NCI-H1417 treated with DMSO at 0.1 percent for 48 hours (cell line): ENCODE measurements around the gene WFS1.

Experiments used
- DNase-seq: peaks from one replicate; lab custom pipeline; 2025; lab: John Stamatoyannopoulos, UW

The WFS1 gene

DNA sequence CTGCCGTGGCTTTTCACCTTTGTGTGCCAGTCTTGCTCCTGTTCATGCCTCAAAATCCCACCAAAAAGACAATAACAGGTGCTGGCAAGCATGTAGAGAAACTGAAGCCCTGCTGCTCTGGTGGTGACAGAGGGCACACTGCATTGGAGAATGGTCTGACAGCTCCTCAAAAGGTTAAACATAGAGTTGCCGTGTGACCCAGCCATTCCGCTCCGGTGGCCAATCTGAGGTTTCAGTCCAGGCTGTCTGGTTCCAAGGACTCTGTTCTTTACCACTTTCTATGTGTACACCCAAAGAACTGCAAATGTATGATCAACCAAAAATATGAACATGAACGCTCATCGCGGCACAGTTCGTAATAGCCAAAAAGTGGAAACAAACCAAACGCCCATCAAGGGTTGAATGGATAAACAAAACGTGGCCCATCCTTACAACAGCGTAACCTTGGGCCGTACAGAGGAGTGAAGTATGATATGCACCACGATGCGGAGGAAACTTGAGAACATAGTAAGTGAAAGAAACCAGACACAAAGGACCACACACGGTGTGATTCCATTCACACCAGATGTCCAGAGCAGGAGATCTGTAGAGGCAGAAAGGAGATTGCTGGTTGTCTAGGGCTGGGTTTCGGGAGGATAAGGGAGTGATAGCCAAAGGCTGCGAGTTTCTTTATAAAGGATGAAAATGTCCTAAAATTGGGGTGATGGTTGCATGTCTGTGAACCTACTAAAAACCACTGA is 33.6 kb upstream of the WFS1 start:
- DNase-seq = no peak

DNA sequence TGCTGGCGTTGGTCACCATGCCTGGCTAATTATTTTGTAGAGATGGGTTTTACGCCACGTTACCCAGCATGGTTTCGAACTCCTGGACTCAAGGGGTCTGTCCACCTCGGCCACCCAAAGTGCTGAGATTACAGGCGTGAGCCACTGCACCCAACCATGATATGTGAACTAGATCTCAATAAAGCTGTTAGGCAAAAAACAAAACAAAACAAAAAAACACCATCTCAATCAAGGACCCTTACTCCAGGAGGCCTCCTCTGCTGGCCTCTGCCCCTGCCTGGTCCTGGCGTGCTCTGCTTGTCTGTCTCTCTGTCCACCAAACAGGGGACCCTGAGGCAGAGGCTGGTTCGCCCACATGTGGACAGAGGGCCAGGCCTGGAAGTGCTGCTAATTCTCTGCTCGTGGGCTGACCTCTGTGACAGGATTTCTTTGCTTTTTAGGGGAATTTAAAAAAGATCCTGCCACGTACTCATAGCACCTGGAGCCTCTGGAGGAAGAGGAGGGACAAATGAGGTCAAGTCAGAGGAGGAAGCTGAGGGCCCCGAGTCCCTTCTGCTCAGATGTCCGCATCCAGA is 32.7 kb upstream of the WFS1 start:
- DNase-seq = no peak

DNA sequence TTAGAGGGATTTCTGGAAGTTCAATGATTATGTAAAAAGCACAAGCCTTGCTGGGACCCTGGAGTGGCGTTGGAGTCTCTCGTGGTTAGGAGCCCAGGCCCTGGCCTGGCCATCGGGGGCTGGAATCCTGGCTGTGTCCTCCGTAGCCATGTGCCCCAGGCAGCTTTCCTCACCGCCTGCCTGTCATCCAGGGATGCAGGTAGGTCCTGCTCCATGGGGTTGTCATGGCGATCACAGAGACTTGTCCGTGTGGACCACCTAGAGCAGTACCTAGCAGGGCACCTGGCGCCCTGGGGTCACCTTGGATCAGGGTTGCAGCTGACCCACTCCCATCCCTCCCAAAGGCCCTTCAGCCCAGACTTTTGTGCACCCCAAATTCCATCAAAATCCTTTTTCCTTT is 30.2 kb upstream of the WFS1 start:
- DNase-seq = no peak

DNA sequence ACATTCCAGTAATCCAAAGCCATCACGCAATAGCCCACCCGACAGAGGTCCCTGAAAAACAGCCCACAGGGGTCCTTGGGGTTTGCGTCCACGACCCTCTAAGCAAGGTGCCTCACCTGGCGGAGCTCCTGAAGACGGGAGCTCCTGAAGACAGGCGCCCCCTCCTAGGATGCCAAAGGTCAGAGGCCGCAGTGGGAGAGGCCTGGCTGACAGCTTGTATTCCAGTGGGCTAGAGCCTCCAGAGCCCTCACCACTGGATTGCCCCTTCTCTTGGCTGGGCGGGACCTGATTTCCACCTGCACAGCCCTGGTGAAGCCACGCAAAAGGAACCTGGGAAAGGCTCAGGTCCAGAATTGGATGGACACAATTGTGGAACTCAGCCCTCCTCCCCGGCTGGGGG is 29.7 kb upstream of the WFS1 start:
- no peak for DNase-seq

DNA sequence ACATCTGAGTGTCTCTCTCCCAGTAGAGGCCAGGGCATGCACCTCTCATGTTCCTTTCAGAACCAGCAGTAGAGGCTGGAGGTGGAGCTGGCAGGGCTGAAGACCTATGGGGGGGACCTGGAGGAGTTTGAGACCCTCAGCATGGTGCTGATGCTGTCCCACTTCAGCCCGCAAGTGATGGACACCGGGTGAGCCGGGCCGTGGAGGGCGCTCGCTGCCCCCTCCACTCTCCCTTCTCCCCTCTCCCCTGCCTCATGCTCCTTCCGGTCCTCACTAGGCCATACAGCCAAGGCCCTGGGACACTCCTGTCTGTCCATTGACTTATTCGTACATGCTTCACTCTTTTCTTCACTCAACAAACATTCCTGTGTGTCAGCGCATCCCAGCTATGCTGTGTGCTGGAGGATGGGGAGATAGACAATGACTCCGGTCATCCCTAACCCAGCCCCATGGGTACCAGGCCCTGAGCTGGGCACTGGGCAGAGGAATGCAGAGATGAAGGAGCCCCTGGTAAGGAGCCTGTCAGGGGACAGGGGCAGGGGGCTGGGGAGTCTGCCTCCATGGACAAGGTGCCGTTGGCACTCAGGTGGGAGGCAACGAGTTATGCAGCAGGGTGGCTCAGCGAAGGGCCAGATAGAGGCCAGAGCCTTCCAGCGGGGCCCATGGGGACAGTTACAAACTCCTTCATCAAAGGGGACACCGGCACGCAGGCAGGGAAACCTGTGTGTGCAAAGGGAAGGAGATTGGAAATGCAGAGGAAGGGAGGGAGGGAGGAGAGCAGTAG is 28.4 kb upstream of the WFS1 start:
- DNase-seq = no peak

DNA sequence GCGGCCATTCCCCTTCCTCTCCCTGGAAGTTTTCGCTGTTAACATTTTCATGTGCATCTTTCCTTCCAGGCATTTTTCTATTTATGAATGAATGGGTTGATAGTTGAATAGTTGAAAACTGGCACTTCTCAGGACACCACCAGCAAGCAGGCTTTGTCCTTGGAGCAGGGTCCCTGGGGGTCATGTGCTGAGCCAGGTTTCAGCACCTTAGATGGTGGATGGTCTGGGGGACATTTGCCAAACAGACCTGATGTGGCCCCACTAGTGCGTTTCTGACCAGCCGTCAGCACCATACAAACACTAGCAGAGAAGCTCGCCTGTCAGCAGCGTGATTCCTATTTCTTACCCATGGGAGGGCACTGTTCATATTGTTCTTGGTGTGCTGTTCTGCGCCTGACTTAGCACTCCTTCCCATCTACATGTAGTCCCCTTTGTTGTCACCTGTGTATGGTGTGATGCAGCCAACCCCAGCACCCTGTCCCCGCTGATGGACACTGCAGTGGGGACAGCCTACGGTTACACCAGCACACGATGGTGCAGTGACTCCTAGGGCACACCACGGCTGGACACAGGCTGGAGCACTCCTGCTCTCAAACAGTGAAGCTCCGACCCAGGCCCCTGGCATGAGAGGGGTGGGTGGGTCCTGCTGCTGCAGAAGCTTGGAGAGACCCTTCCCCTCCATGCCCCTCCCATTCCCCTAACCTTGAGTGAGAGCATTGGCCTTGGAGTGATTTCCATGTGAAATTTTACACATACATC is 27.2 kb upstream of the WFS1 start:
- DNase-seq = no peak

DNA sequence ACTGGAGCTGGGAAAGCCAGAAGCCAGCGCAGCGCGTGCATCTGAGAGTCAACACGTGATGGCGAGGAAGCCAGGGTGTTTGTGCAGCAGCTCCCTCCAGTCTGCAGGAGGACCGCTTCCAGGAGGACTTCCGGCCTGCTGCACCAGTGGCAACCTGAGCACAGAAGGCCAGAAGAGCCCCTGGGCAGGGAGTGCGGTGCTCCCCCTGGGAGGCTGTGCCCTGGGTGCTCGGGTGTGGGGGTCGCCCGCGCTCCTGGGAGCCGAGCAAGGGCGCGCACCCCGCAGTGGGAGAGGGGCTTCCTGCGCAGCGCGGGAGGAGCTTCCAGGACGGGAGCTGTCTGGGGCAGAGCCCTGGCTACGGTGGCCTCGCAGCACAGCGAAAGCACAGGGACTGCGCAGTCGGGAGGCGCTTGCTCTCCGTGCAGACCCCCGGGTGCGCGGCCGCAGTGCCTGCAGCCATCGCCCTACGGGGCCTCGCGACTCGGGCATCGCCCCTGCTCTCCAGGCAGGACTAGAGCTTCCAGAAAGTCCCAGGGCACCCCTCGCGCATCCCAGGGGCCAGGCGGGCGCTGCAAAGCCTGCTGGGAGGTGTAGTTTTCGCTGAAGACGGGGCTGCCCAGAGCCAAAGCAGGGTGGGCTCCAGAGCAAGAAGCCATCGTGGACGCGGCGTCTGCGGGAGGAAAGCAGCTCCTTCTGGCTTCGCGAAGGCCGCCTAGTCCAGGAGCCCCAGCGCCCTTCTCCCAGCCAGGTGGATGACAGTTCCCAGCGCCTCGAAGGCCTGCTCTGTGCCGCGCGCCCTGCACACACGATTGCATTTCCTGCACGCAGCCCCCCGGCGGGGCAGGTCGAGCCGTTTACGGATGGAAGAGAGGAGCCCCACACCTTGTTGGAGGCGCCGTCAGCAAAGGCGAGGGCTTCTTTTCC is 24.1 kb upstream of the WFS1 start:
- DNase-seq = no peak

DNA sequence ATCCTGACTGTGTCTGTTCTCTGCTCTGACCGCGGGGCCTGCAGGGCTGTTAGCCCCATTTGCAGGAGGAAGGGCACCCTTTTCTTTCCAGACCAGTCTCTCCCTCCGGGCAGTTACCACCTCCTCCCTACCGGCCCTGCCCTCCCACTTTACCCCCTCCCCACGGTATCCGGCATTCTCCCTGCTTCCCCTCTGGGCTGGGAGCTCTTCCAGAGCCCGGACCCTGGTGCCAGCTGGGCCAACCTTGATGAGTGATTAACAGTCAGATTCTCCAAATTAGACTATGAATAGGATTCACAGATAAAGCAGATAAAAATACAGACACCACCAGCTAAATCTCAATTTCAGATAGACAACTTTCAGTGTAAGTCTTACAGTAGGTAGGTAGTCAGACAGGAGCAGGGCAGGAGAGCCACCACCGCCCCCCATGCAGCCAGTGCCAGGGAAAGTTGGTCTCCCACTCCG is 23.4 kb upstream of the WFS1 start:
- DNase-seq = no peak

DNA sequence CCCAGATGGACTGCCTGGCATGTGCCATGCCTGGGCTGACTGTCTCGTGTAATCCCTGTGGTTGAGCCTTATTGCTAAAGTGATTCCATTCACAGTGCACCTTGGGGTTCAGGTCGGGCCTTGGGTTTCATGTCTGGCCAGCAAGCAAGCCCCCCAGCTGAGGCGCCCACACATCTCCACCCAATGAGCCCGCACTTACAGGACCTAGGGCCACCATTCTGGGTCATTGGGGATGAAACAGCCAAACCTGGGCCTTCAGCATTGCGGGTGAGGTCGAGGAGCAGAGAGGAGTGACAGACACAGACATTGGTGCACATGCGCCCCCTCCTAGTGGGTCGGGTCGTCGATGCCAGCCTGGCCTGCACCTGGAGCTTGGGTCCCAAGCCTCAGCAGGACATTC is 21.3 kb upstream of the WFS1 start:
- no peak for DNase-seq

DNA sequence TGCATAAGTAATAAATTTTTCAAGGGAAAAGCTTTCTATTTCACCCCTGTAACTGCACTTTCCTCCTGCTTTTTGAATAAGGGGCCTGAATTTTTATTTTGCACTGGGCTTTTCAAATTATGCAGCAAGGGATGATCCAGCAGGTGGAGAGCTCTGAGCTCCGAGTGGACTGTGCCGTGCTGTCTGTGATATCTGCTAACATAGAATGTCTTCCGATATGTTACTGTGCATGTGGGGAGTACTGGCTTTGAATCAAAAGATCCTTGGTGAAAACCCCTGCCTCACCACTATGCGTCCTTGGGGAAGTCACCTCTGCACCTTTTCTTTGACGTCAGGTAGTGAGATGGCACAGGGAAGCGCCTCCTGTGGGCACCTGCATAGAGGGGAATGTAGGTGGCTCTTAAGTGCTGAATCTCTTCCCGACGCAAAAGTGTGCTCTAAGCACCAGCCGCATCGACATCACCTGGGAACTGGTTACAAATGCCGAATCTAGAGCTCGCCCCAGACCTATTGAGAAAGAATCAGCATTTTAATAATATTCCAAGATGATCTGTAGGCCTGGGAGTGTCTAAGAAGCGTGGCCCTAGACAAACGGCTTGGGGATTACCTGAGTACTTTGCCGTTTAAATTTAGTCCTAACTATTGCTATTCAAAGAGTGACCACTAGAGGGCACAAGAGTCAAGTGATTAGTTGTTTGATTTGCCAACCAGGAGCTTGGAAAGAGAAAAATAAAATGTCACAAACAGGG is 19.2 kb upstream of the WFS1 start:
- peak; percentile 64 for DNase-seq

DNA sequence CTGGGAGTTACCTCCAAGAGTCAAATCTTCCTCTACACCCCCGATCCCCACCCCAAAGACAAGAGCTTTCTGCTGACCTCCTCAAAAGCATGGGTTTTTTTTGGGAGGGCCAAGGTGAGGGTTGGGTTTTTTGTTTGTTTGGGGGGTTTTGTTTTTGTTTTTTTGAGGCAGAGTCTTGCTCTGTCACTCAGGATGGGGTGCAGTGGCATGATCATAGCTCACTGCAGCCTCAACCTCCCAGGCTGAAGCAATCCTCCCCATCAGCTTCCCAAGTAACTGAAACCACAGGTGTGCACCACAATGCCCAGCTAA is 18.7 kb upstream of the WFS1 start:
- DNase-seq = no peak

DNA sequence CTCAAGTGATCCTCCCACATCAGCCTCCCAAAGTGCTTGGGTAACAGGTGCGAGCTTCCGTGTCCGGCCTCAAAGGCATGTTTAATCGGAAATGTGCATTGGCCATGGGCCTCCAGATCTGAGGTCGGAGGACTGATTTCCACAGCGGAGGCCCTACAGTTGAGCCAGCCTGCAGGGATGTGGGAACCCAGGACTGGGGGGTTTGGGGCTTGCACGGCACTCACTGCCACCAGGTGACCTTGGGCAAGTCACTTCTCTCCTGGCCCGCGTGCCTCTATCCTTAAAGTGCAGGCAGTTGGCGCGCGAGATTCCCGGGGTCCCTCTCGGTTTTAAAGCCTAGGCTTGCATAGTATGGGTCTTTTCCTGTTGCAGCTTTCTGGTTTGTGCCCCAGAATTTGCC is 18.3 kb upstream of the WFS1 start:
- no peak for DNase-seq

DNA sequence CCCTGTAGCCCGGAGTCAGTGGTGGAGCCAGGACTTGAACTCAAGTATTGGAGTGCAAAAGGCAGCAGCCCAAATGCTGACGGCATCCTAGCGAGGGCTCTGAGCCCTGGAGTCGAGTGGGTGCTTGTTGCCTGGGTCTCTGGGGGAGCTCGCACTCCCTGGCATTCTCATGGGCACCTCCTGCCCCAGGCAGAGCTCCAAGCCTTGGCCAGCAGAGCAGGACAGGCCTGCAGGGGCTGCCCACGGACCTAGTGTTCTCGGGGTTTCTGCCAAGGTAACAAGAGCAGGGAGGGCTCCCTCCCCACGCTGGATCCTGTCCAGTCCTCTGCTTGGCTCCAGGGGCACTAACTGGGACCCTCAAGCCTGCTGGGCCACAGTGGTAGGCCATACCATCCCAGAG is 17.6 kb upstream of the WFS1 start:
- no peak for DNase-seq

DNA sequence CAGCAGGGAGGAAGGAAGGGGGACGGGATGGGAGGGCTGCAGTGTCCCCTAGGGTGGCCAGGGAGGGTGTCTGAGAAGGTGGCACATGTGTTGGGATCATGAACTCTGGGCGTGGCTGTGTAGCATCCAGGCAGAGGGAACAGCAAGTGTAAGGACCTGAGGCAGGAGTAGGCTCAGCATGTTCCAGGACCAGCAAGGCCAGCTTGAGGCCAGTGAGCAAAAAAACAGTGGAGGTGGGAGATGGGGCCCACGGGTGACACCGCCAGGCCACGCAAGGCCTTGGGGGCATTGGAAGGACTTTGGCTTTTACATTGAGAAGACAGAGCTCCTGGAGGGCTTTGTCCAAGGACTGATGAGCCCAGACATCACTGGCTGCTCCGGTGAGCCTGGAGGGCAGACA is 16.5 kb upstream of the WFS1 start:
- DNase-seq = no peak

DNA sequence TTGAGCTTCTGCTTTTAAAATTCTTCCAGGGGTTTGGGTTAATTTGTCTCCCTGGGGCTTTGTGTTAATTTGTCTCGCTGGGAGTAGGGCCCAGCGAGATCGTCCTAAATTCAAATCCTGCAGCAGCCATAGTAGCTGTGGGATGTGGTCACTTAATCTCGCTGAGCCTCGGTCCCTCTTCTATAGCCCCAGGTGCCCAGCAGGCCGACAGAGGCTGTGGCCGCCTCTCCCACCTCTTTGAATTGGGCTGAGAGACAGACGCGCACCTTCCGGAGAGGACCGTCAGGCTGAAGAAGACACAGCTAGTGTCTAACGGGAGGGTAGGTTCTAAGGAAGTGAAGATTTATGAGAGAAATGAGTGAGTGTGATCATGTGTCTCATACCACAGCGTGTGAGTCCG is 15.7 kb upstream of the WFS1 start:
- DNase-seq = no peak

DNA sequence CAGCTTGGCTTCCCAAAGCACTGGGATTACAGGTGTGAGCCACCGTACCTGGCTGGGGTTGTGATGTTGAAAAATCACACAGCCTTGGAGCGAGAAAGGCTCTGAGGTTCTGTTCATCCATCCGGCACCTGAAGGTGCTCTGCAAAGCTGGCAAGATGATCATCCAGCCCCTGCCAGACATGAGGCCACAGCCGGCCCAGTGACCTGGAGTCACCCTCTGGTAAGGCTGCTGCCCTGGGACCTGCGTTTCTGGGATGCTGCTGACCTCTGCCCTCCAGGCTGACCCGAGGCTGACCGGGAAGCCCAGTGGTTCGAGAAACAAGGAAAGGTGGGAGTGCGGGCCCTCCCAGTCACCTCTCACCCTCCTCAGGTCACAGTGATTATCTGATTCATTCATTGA is 13.5 kb upstream of the WFS1 start:
- no peak for DNase-seq

DNA sequence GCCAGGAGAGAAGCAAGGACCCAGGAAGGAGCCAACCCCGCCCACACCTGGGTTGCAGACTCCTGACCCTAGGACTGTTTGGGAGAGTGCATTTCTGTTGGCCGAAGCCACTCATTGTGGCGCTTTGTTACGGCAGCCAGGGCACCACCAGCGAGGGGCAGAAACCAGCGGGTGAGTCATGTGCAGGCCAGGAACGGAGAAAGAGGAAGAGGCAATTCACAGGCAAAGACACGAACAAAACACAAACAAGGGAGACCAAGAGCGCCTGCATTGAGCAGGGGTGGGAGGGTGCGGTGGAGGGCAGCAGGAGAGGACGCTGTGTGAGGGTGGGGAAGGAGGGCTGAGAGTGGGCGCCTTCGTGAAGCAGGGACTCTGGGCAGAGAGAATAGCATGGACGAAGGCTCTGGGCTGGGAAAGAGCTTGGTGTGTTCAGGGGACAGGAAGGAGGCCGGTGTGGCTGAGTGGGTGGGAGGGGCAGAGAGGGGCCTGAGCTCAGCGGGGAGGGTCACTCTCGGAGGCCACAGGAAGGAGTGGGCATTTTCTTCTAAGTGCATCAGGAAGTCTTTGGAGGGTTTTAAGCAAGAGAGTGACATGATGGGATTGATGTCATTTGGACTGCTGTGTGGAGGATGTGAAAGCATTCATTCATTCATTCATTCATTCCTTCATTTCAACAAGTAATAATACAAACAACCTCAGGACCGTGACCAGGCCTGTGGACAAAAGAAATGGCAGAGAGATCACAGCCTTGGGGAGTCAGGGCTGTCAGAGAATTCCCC is 12.2 kb upstream of the WFS1 start:
- DNase-seq = no peak

DNA sequence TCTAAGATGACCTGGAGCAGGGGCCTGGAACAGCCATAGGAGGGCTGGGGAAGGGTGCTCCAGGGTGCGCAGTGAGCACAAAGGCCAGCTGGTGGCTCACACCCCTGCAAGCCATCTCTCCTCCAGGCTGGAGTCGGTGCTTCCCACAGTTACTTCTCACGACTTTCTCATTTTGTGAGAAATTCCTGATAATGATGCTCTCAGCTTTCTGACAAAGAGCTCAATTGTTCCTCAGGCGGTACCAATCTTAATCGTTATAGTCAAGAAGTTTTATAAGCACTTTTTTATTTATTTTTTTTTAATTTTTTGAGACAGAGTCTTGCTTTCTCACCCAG is 11.7 kb upstream of the WFS1 start:
- no peak for DNase-seq

DNA sequence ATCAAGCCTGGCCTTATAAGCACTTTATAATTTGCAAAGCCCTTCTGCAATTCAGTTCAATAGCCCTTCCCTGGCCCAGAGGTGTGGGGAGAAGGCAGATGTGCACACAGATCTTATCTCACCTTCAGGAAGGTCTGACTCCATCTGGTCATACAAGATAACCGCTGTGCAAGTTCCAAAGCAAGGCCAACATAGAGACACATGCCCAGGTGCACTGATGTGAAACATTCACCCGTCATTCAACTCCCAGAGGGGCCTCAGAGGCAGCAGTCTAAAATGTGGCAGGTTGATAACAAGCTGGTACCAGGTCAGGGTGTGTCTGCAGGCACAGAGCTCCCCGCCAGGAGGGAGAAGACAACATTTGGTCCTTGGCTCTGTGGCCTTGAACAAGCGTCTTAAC is 10.9 kb upstream of the WFS1 start:
- DNase-seq = no peak

DNA sequence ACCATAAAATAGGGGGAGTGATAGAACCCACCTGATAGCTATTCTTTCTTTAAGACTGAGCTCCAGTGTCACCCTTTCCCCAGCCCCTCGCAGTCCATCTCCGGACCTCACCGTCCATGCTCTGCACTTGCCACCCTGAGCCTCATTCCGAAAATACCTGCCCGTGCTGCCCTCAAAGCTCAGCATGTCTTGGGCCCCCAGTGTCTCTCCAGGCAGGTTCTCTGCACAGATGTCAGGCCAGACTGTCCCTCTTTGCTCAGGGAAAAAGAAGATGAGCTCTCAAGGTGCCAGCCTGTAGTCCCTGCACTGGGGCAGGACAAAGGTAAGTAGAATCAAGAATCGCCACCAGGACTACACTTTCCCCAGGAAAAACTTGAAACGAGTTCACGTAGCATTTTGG is 9.8 kb upstream of the WFS1 start:
- no peak for DNase-seq
